CD4-positive, alpha-beta T cell treated with Interferon alpha-2 for 1 hour (primary cell): ENCODE data around the gene RSU1.

Experiments
- DNase-seq, 2 donors: peaks; one replicate each; pipeline ENCODE4 v3.0.0-alpha.2; 2020 to 2022

RSU1 gene

DNA sequence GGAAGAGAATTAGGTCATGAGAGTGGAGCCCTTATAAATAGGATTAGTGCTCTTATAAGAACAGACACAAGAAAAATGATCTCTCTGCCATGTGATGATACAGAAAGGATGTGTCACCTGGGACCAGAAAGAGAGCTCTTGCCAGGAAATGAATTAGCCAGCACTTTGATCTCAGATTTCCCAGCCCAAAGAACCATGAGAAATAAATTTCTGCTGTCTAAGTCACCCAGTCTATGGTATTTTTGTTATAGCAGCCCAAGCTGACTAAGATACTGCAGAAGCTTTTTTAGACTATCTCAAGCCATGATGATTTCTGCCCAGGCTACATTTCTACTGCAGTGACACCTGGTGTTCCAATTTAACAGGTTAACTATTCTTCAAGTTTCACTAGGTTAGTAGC lies 84.8 kb downstream of the RSU1 start:
- no peak for DNase-seq

DNA sequence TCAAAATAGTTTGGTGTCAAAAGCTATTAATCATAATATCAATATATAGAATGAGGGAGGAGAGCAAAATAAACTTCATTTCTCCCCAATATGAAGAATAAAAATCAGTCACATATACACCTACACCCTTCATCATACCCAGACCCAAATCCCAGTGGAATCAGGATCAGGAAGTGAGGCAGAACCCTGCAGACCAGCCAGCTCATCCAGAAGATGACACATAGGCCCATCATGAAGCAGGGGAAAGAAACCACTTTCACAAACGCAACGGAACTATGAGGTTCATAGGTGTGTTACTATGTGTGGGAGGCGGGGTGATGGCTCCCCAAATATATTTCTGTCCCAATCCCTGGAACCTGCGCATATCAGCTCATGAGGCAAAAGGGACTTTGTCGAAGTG lies 89.0 kb downstream of the RSU1 start:
- DNase-seq = no peak

DNA sequence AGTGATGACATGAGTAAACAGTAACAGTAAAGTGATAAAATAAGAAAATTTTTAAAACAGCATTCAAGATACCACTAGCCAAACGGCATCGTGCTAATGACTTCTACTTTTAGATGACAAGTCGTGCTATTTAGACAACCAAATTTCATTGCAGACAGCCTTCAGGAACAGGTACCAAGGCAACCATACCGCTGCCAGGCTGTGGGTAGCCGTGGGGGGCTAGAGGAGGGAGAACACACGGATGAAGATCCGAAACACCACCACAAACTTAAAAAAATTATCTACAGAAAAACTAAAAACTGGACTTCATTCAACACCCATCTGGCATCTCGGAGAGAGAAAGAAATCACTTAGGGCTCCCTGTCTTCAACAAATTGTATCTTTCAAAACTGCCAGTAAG lies 89.6 kb downstream of the RSU1 start:
- DNase-seq = no peak

DNA sequence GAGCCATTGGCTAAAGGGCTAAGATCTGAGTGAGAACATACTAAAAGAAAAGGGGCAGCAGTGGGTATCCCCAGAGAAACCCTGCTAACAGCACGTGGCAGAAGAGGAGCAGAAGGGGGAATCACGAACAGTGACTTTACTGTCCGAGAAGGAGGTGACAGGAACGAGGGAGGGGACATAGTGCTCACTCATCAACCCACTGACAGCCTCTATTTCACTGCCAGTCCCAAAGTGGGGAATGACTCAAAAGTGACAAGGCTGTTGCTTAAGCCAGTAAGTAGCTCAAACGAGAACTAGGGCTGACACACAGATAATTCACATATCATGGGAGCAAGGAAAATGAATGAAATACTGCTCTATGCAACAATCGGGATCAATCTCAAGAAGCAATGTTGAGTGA lies 92.7 kb downstream of the RSU1 start:
- no peak for DNase-seq

DNA sequence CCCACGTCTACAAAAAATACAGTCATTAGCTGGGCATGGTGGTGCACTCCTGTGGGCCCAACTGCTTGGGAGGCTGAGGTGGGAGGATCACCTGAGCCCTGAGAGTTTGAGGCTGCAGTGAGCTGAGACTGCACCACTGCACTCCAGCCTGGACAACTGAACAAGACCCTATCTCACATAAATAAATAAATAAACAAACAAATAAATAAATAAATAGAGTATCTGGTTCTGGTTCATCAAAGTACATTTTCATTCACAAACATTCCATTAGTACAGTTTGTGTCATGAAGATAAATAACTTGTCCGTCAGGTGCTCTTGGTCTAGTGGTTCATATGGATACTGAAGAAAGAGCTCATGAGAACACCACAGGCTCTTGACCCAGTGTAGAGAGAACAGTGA lies 96.4 kb downstream of the RSU1 start:
- no peak for DNase-seq

DNA sequence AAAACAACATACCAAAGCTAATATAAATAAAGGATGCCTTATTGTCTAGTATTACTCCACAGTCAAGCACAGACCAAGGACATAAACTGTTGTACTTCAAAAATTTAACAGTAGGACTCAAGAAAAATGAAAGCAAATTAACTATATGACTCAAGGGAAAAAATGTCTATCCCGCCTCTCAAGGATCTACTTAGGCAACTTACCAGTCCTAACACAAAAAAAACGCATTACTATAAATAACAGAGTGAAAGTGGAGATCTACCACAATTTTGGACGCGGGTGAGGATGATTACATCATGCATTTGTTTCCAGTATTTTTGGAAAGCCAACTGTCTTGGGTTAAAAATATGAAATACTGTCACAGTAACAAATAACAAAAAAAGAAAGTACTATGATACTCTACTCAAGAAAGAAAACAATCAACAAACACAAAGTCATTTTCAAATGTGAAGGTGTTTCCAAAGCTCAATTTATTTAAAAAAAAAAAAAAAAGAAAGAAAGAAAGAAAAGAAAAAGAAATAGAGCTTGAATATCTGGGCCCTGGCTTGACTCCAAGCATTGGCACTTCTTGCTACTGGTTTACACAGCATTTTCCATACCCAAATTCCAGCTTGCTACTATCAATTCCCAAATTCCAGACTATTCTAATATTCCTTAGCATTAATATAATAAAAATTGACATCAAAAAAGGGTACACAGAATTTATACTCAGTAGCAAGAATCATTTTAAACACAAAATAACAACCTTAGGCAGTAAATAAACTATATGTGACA lies 99.4 kb downstream of the RSU1 start:
- no peak for DNase-seq

DNA sequence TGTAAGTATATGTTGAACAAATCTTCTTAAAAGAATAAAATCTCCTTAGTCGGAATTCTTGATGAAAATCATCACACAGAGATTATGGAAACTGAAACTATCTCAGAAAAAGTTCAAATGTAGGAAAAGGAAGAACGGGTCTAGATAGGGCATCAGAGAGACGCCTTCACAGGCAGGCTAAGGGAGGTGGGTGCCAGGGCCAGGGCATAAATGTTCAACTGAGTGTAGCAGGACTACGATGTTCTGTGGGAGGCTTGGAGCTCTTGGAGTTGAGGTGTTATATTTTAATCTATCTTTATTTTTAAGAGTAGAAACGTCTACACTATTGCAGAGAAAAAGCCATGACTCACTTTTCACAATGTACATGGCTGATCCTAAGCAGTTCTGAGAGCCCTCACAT lies 101.2 kb downstream of the RSU1 start:
- no peak for DNase-seq

DNA sequence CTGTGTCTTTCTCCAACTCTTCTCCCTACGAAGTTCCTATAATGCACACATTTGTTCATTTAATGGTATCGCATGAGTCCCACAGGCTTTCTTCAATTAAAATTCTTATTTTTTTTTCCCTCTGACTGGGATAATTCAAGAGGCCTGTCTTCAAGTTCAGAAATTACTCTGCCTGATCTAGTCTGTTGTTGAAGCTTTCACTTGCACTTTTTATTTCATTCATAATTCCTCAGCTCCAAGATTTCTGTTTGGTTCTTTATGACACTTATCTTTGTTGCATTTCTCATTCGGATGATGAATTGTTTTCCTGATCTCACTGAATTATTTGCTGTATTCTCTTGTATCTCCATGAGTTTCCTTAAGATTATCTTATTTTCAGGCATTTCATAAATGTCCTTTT lies 103.9 kb downstream of the RSU1 start:
- DNase-seq = no peak

DNA sequence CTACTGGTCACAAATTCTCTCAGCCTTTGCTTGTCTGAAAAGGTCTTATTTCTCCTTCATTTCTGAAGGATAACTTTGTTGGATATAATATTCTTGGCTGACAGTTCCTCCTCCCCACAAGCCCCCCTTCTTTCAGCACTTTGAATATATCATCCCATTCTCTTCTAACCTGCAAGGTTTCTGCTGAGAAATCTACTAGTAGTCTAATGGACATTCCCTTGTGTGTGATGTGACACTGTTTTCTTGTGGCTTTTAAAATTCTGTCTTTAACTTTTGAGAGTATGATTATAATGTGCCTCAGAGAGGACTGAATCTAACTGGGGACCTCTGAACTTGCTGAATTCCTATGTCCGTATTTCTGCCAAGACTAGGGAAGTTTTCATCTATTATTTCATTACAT lies 104.3 kb downstream of the RSU1 start:
- no peak for DNase-seq

DNA sequence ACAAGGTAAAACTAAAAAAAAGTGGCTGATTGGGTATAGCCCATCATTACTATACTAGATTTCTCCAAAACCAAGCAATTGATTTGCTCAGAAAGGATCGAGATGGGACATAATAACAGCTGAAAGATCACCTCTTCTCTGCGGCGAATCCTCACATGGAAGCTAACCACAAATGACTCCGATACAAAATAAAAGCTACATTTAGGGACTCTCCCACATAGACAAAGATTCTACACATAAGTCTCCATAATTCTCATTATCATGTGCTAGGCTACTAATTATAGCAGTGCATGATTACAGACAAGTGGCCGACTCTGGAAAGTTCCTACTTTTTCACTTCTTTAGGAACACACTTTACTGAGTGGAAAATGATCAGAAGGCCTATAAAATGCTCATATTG lies 116.9 kb downstream of the RSU1 start:
- DNase-seq = no peak

DNA sequence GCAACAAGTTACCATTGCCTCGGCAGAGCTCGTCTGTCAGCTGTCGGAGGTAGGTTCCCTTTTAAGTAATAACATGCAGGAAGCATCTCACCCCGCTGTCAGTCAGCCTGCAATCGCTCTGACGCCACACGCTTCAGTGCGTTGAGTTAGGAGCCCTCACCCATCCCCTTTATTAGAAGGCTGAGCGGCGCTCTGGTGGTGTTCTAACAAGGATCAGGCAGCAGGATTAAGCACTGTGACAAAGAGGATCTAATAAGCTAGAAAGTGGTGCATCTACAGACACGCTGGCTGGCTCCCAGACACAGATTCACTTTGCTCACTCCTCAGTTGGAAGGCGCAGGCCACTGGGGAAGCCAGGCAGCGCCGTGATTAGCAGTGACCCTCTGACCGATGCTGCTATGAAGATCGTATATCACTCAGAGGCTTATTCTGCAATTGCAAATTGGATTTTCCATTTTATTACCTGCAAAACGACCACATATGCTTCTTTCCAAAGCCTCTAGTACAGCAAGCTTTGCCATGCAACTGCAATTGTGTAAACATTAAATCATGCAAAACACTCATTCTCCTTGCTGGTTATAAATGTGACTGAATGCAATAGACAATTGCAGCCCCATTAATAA lies 117.7 kb downstream of the RSU1 start:
- no peak for DNase-seq

DNA sequence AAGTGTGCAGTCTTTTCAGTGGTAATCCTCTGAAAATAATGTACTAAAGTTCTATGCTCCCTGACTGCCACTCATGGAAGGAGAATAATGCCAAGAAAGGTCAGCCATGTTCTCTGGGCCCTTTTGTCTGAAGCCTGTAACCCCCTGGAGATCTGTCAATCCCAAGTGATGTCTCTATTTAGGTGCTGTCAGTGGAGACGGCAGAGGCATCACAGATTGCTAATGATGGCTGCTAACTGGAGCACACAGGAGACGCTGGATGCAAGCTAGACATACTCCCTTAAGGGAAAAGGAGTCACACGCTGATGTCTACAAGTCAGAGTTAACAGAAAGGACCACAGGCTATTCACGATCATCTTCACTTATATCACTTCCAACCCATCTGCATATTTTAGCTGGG lies 118.8 kb downstream of the RSU1 start:
- no peak for DNase-seq

DNA sequence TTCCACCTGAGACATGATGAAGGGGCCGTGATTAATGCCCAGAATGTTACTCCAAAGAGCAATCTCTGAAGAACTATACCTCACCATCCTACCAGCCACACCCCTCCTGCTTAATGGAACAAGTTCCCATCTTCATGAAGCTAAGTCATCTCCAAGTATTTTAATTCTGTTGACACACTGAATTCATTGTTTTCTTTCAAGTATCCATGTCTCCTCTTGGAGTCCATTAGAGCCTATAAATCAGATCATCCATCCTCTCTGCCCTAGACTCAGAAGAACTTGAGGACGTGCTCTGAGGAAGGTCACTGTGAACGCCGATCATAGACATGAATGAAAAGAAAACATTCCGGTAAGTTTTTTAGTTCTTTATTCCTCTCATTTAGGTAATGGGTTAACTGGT lies 126.8 kb downstream of the RSU1 start:
- no peak for DNase-seq

DNA sequence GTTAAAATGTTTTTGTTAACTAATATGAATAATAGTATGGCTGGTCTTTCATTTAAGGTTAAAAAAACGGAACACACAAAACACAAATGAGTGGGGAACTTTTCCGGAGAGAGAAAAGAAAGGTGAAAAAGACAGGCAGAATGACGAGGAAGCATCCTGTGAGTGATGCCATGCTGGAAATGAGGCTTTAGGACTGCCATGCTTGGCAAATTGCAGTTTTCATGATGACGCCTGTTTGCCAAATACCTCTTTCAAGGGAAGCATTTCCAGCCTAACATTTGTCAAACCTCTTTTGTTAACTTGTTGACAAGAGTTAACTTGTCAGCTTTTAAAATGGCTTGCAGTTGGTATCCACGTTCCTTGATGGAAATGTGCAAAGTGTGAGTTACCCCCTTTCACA lies 127.5 kb downstream of the RSU1 start:
- no peak for DNase-seq

DNA sequence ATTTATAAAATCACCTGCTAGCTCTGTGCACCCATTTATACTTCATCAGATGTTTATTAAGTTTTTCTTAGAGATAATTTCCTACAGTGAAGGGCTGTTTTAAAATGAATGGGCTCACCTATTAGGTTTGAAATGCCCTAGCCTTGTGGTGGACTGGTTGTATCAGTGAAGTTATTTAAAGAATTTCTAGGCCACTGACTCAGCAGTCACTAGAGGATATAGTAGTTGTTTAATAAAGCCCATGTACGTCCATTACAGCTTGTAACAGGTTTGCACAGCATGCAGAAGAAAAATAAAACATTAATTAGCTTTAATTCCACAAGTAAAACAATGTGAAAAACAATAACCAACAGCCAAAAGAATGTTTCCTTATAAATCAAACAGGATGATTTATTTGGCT lies 128.0 kb downstream of the RSU1 start:
- DNase-seq = no peak

DNA sequence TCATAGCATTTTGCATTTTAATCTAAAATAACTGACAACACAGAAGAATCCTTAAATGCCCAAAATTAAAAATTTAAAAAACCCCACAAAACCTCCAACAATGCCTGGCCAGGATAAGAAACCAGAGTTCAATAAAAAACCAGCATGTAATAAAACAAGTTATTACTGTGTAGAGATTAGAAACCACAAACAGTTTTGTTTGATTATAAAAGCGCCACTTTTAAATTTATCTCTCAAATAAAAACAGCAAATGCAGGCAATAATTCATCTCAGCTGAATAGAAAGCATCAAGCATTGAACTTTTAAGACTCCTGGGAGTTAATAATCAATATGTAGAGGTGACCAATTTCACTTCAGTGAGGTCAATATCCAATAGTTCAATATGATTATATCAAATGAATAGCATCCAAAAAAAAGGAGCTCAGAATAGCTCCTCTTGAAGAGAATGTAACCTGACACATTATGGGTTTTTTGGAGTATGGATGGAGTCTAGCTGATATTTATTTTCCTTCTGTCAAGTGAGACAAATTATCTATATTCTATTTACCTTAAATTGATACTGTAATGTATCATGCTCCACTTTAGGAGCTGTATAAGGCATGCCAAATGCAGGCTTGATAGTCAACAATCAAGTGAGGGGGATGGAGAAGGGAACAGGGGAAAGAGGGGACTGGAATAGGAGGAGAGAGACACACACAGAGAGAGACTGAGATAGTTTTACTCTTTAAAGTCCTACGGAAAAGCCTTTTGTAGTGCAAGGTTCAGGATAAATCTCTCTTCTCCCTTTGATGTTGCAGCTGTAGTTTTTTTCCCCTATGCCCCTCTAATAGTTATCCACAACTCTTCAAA lies 130.9 kb downstream of the RSU1 start:
- no peak for DNase-seq

DNA sequence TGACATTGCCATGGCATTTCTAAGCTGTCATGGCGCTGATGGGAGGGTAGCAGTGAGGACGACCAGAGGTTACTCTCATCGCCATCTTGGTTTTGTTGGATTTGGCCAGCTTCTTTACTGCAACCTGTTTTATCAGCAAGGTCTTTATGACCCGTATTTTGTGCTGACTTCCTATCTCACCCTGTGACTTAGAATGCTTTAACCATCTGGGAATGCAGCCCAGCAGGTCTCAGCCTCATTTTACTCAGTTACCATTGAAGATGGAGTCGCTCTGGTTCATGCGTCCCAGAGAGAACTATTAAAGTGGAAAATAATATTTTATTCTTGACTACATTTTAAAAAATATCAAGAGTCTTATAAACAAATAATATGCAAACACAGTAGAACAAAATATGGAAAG lies 131.7 kb downstream of the RSU1 start:
- DNase-seq = no peak

DNA sequence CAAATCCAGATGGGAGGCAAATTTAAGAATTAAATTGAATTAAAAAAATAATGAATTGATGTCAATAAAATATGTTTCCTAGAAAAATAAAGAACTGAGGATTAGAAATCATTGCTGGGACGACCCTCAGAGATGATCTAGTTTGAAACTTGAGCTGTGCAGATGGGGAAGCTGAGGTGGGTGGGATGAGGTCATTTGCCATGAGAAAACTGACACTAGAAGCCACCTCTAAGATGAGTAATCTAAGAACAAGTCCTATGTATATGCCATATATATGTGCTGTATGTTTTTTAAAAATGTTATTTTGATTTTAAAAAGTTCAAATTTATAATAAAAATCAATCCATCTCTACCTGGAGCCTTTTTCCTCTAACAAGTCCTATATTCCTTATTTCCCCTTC lies 135.7 kb downstream of the RSU1 start:
- no peak for DNase-seq

DNA sequence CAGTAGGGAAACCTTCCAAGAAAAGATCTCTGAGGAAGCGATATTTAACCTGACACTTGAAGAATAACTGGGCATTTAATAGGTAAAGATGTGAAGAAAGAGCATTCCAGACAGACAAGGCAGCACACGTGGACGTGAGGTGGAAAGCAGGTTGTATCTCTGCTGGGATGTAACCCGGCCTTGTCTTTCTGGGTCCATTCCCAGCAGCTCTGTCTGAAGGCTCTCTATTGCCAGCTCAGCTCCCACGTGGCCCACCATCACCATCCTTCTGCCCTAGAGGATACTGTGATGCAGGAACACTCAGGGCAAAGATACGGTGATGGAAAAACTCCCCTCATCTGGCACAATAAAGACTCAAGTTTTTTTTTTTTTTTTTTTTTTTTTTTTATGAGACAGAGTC lies 137.7 kb downstream of the RSU1 start:
- DNase-seq = no peak

DNA sequence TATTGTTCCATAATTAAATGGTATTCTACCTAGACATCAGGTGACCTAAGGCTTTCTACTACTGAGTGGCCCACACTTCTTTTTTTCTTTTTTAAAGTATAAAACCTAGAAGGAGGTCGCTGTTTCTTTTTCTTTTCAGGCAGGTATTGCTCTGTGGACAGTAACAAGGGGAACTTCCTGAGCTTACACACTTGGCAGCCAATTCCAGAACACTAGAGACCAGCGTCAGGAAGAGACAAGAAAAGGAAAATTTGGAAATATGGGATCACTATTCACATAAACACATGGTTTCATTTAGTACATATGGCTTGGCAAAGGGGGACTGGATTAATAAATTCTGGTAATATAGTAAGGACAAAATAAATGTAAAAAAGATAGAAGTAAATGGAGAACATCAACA lies 141.9 kb downstream of the RSU1 start:
- DNase-seq = no peak

DNA sequence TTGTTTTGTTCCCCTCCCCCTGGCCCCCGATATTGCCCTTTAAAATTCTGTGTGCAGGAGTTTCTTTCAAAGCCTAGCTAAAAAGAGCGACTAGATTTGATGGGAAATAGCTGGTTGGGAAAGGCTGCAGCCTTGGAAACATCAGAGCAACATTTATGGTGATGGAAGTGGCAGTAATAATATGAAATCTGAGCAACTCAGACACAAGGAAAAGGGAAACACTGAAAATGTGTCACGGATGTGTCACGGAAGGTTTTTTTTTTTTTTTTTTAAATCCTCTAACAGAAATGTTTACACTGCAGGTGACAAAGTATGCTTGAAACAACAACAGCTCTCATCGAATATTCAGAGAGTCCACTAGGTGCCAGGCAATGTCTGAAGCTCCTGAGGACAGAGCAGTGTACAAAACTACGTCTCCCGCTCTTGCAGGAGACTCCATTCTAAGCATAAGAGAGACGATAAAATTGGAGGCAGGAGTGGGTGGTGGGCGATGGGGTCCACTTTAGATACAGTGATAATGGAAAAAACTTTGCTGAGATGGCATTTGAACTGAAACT lies 143.0 kb downstream of the RSU1 start:
- no peak for DNase-seq

DNA sequence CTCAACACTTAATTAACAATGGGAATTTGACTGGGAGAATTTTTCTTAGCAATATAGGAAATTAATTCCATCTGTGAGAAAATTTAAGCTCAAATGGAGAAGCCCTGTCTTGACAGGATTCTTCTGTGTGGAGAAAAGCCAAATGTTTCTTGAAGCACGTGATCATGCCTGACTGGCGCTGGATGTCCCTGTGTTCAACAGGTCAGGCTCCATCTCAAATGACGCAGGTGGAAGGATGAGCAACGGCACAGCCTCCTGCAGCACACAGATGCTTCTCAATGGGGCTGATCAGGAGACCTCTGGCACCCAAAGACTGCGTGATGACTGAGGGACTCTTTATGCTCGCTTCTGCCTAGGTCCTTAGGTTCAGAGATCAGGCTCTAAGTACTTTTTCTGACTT lies 143.8 kb downstream of the RSU1 start:
- no peak for DNase-seq

DNA sequence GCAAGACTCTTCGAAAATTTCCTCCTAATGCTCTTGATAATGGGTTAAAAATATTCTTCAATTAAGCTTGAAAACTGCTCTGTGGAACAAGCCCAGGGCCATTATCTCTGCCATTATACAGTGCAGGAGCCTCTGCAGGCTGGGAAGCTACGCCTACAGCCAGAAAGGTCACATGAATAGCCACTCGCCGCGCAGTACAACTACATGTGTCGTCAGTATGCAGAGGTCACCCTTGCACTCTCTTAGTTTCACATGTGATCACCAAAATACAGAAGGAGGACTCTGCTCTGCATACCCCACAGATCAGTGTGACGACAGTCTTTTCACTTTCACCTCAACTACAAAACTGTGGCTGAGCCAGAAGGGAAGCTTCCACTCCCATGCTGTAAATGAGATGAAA lies 153.8 kb downstream of the RSU1 start:
- DNase-seq = no peak

DNA sequence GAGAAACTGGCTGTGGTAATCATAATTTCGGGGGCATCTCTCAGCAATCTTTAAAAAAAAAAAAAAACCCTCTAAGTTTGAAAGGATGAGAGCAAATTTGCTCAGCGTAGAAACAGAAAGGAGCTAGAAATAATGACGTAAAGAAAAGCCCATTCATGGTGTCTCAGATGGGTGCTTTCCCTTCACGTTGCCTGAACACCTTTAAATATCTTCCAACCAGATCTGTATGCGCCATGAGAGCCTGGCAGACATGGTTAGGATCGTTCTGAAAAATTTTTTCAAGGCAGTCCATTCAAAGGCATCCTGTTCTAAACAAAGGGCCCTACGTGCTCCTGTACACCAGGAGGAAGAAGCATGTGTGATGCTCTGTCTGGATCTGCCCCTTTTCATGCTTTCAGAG lies 154.3 kb downstream of the RSU1 start:
- no peak for DNase-seq
